SH-SY5Y (cell line): ENCODE measurements around the gene FNBP1L.

Experiments
- GATA2 ChIP-seq: IDR thresholded peaks from 2 replicates; pipeline ENCODE4 v1.6.1; 2011; ENCODE audit warnings: mild to moderate bottlenecking, low read depth, low read length
- GATA3 ChIP-seq: IDR thresholded peaks from 2 replicates; pipeline ENCODE4 v1.6.1; 2011; ENCODE audit warnings: low read depth, mild to moderate bottlenecking, low read length, moderate library complexity

GRCh38 chr1:93489756-93490155 is 41.8 kb downstream of the FNBP1L start:
- TF ChIP-seq GATA2 (no peak), GATA3 (no peak)
